RWPE2 (cell line): Measurements from ENCODE around the gene RSPO1.

Source experiments
- ATAC-seq: fragments of 200-7000 bp; cut with Tn5 transposase; 3 replicates; pipeline ENCODE4 v1.9.1; 2021; ENCODE audit warnings: low read depth
- DNase-seq: peaks from one replicate; pipeline ENCODE4 v3.0.0-alpha.2; 2020; ENCODE audit warnings: low spot score
- H3K27ac ChIP-seq: fragments of 450-650 bp; 2 replicates; pipeline ENCODE4 v1.5.1; 2017; ENCODE audit warnings: mild to moderate bottlenecking; ENCODE audit not compliant: poor library complexity, severe bottlenecking
- H3K27me3 ChIP-seq: fragments of 250-450 bp; sonication (Bioruptor Pico); 2 replicates; pipeline ENCODE4 v1.5.1; 2021; ENCODE audit warnings: mild to moderate bottlenecking, moderate library complexity; ENCODE audit not compliant: insufficient read depth, poor library complexity, severe bottlenecking
- H3K36me3 ChIP-seq: fragments of 250-450 bp; sonication (Bioruptor Pico); 2 replicates; pipeline ENCODE4 v1.5.1; 2020; ENCODE audit warnings: low read depth, mild to moderate bottlenecking, moderate library complexity
- H3K4me1 ChIP-seq: fragments of 250-450 bp; sonication (Bioruptor Pico); 2 replicates; pipeline ENCODE4 v1.5.1; 2021; ENCODE audit warnings: mild to moderate bottlenecking, moderate library complexity; ENCODE audit not compliant: insufficient read depth, poor library complexity, severe bottlenecking
- H3K4me3 ChIP-seq: fragments of 250-450 bp; sonication (Bioruptor Pico); 2 replicates; pipeline ENCODE4 v1.5.1; 2021; ENCODE audit warnings: mild to moderate bottlenecking, moderate library complexity; ENCODE audit not compliant: severe bottlenecking
- H3K9me3 ChIP-seq: fragments of 250-450 bp; sonication (Bioruptor Pico); 2 replicates; pipeline ENCODE4 v1.5.1; 2021; ENCODE audit warnings: mild to moderate bottlenecking, moderate library complexity; ENCODE audit not compliant: severe bottlenecking
- TF ChIP-seq, protein P1 (sequence below): fragments of 450-650 bp; IDR thresholded peaks from one replicate; pipeline ENCODE4 v1.5.1; 2017; ENCODE audit warnings: mild to moderate bottlenecking, moderate library complexity; ENCODE audit not compliant: poor library complexity, severe bottlenecking

RSPO1 gene

DNA sequence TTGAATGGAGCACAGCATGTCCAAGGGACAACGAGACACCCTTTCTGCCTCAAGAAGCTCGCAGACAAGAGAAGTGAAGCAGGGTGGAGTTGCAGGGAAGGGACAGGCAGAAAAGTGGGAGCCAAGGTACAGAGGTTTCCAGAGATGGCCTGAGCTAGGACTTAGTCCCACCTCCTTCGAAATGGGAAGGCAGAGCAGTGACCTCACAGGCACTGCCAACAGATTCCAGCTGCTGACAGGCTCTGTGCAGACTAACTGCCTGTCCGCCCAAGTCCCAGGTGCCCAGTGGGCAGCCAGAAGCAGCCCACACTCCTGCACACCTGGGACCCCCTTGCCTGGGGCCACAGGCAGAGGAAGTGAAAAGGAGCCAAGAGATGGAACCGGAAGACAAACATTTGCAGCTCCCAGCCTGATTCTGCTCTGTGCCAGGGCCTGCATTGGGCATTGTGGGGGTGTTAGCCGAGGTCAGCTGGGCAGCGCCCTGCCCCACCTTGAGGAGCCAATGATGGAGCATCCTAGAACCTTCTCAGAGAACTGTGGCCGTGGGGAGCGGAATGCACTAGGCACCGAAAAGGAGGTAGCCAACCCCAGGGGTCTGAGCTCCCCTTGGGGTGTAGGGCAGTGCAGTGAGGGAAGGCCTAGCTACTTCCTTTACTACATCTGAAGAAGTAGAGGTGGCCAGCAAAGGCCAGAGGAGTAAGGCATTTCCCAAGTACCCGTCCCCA is 27.5 kb upstream of the RSPO1 start:
- H3K27me3 ChIP-seq: no peaks in the 10 kb centered on the region
- no peak overlapping the region for H3K4me3 ChIP-seq
- no peaks in the 10 kb centered on the region for H3K36me3 ChIP-seq
- H3K27ac ChIP-seq: no peak overlapping the region
- H3K4me1 ChIP-seq: no peaks in the 10 kb centered on the region
- H3K9me3 ChIP-seq: no peaks in the 10 kb centered on the region
- ATAC-seq: no peak
- no peak for DNase-seq
- TF ChIP-seq, protein P1, sequence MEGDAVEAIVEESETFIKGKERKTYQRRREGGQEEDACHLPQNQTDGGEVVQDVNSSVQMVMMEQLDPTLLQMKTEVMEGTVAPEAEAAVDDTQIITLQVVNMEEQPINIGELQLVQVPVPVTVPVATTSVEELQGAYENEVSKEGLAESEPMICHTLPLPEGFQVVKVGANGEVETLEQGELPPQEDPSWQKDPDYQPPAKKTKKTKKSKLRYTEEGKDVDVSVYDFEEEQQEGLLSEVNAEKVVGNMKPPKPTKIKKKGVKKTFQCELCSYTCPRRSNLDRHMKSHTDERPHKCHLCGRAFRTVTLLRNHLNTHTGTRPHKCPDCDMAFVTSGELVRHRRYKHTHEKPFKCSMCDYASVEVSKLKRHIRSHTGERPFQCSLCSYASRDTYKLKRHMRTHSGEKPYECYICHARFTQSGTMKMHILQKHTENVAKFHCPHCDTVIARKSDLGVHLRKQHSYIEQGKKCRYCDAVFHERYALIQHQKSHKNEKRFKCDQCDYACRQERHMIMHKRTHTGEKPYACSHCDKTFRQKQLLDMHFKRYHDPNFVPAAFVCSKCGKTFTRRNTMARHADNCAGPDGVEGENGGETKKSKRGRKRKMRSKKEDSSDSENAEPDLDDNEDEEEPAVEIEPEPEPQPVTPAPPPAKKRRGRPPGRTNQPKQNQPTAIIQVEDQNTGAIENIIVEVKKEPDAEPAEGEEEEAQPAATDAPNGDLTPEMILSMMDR: no peak

DNA sequence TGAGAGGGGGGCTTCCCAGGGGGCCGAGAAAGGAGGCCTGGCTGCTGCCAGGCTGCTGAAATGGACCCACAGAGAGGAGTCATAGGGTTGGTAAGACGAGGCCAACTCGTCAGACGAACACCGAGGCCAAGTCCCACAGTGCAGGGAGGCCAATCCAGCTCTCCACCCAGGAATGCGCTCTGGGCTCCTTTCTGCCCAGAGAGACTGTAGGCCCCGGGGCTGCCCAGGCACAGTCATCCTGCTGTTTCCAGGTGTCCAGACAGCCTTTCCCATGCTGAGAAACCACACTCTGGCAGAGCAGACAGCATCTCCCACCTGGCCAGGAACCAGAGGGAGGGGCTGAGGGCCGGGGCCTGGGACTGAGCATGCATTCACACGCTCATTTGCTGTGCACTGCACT is 26.7 kb upstream of the RSPO1 start:
- Histone ChIP-seq H3K27me3 (no peaks in the 10 kb centered on the region), H3K27ac (no peak overlapping the region), H3K4me1 (no peaks in the 10 kb centered on the region), H3K36me3 (no peaks in the 10 kb centered on the region), H3K9me3 (no peaks in the 10 kb centered on the region), H3K4me3 (no peak overlapping the region)
- ATAC-seq (peak; percentile 66; the same call in 2 of the 3 replicates), DNase-seq (no peak)
- TF ChIP-seq, protein P1: no peak

DNA sequence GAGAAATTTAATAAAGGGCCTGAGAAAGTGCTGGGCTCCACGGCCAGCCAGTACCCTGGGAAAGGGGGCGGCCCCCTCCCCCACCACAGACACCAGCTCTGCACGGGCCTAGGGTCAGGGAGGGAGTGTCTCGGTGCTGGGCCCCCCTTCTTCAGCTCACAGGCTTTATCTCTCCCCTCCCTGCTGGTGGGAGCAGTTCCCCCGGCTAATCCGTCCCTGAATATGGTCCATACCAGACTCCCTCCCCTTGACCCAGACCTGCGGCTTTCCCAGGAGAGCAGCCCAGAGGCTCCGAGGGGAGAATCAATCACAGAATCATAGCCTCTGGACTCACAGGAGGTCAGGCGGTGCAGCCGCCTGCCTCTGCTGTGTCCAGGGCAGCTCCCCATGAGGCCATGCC is 26.0 kb upstream of the RSPO1 start:
- Histone ChIP-seq H3K4me1 (no peaks in the 10 kb centered on the region), H3K36me3 (no peaks in the 10 kb centered on the region), H3K27me3 (no peaks in the 10 kb centered on the region), H3K9me3 (no peaks in the 10 kb centered on the region), H3K4me3 (no peak overlapping the region), H3K27ac (no peak overlapping the region)
- TF ChIP-seq, protein P1: no peak
- no peak for ATAC-seq
- DNase-seq: no peak

DNA sequence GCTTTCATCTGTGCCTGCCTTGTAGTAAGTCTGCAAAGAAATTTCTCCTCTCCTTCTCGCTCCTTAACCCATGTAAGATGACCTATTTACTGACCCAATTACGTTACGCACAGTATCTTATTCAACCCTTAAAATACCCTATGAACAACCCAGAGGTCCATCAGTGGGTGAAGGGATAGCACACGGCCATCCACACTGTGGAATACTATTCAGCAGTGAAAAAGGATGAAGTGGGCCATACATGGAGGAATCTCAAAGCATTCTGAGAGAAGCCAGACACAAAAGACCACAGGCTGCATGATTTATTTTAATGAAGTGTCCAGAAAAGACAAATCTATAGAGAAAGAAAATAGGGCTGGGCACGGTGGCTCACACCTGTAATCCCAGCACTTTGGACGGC is 23.8 kb upstream of the RSPO1 start:
- TF ChIP-seq, protein P1: no peak
- H3K27me3 ChIP-seq: no peaks in the 10 kb centered on the region
- no peak for DNase-seq
- H3K36me3 ChIP-seq: no peaks in the 10 kb centered on the region
- no peak overlapping the region for H3K27ac ChIP-seq
- ATAC-seq: no peak
- H3K4me1 ChIP-seq: no peaks in the 10 kb centered on the region
- H3K9me3 ChIP-seq: no peaks in the 10 kb centered on the region
- no peak overlapping the region for H3K4me3 ChIP-seq
